Body of pancreas (tissue), 4 donors: Measurements from ENCODE around the gene ACLY. TPM values are rescaled to one million over a fixed set of nuclear protein-coding genes. Genes with fewer than 3 reads are reported as not detected.
A peak's percentile ranks its signal among the peaks of the same experiment; 100 is the strongest.
"Not testable (repeated sequence)": the region's sequence is repeated elsewhere in the genome, so short reads cannot be mapped to it uniquely, and the experiment has no call there.

Experiments used
- ATAC-seq: fragments of 150-250 bp; one replicate; pipeline ENCODE4 v1.9.1; 2016
- DNase-seq, 4 donors: peaks; one replicate each; pipeline ENCODE4 v3.0.0-alpha.2; 2019
- H3K27ac ChIP-seq, 4 donors: fragments of 200-600 bp; sonication (generic); 1 replicate in 3 of 4; 2 replicates in 1 of 4; pipeline versions ENCODE4 v1.5.1 to v1.6.1; 2016 to 2019; ENCODE audit warnings: mild to moderate bottlenecking in 1 of 4, mixed read lengths in 1 of 4, moderate library complexity in 1 of 4
- H3K27me3 ChIP-seq, 2 donors: fragments of 200-600 bp; sonication (generic); one replicate each; pipeline ENCODE4 v1.6.0; 2016; ENCODE audit warnings: mild to moderate bottlenecking in 1 of 2
- H3K36me3 ChIP-seq, 2 donors: fragments of 200-600 bp; sonication (generic); replicated peaks in 1 of 2; 2 replicates each; pipeline ENCODE4 v1.5.1; 2016; ENCODE audit warnings: low read depth in 2 of 2; ENCODE audit not compliant: insufficient read depth in 1 of 2
- H3K4me1 ChIP-seq: fragments of 200-600 bp; sonication (generic); one replicate; pipeline ENCODE4 v1.6.0; 2016
- H3K4me3 ChIP-seq, 2 donors: fragments of 200-600 bp; sonication (generic); 1 replicate in 1 of 2; 2 replicates in 1 of 2; pipeline ENCODE4 v1.5.1; 2016 to 2019
- H3K9me3 ChIP-seq, 3 donors: fragments of 200-600 bp; sonication (generic); 1 replicate in 2 of 3; 2 replicates in 1 of 3; pipeline ENCODE4 v1.5.1; 2016
- CTCF ChIP-seq, 7 experiments: fragments of 450-650 bp in 4 of 7; fragments of 200-600 bp in 3 of 7; sonication (generic) in 3 of 7; IDR thresholded peaks; one replicate each; pipeline ENCODE4 v1.5.1; 2016 to 2019; ENCODE audit warnings: antibody characterized with exemption in 7 of 7
- POLR2A ChIP-seq, 3 donors: fragments of 450-650 bp; IDR thresholded peaks; one replicate each; pipeline ENCODE4 v1.6.1; 2016; ENCODE audit warnings: antibody characterized with exemption in 3 of 3, mild to moderate bottlenecking in 2 of 3
- WGBS, 2 donors: methylation state at CpG; one replicate each; pipeline ENCODE4 v1.1.5; 2017; 5-methylcytosine and 5-hydroxymethylcytosine counted together
- intact Hi-C: fragments of 100-400 bp; cut with DNase I; formaldehyde crosslinking; loops from one replicate; pipeline ENCODE4 v1.15.1; 2023
- total RNA-seq, 2 donors: library from RNA; depleted of rRNA; stranded (reverse); fragments of >200 nt; gene quantifications; one replicate each; pipeline ENCODE4 v1.1.0, GENCODE V29; 2016

The ACLY gene
- total RNA-seq, 2 donors from 2014 or later = 39.2 to 59.0 TPM

GRCh38 chr17:41935641-41936040, 16.9 kb upstream of the ACLY start:
- Histone ChIP-seq H3K9me3 (no peaks in the 10 kb centered on the region), H3K36me3 (no peaks in the 10 kb centered on the region), H3K4me3 (no peak overlapping the region), H3K27me3 (no peaks in the 10 kb centered on the region), H3K4me1 (peaks cover 22% of the 10 kb centered on the region), H3K27ac (no peak overlapping the region)
- intact Hi-C loops = no loop called here
- TF ChIP-seq POLR2A (IDR thresholded peaks at IDR 0.05) (no peak), CTCF (IDR thresholded peaks at IDR 0.05) (no peak)
- DNase-seq (no peak), ATAC-seq (no peak)
- 92 to 95% methylated on average over 6 of the region's 6 CpGs for WGBS, 2 donors

- Histone ChIP-seq H3K27ac (no peak overlapping the region), H3K36me3 (no peaks in the 10 kb centered on the region), H3K4me1 (peaks cover 19% of the 10 kb centered on the region), H3K9me3 (no peaks in the 10 kb centered on the region), H3K4me3 (no peak overlapping the region), H3K27me3 (no peaks in the 10 kb centered on the region)
- intact Hi-C loops = no loop called here
- WGBS, 2 donors = 39 to 44% methylated on average over 2 of the region's 2 CpGs
- DNase-seq (no peak), ATAC-seq (no peak)
- TF ChIP-seq POLR2A (IDR thresholded peaks at IDR 0.05) (no peak), CTCF (IDR thresholded peaks at IDR 0.05) (no peak)
Measured at GRCh38 chr17:41932816-41933389, 14.2 kb upstream of the ACLY start.

- 75 to 95% methylated on average over 4 of the region's 4 CpGs for WGBS, 2 donors
- H3K4me1 ChIP-seq = peaks cover 11% of the 10 kb centered on the region
- intact Hi-C loops, H3K4me3 ChIP-seq, H3K27me3 ChIP-seq, ATAC-seq, H3K9me3 ChIP-seq, DNase-seq, H3K27ac ChIP-seq, H3K36me3 ChIP-seq: not testable (repeated sequence)
Measured at GRCh38 chr17:41931715-41932114, 13.0 kb upstream of the ACLY start.

- intact Hi-C loops, DNase-seq, H3K36me3 ChIP-seq, H3K9me3 ChIP-seq, H3K27me3 ChIP-seq, ATAC-seq: not testable (repeated sequence)
- Histone ChIP-seq H3K27ac (peak overlapping the region in 2 of 4 donors; percentile 78), H3K4me3 (peak overlapping the region in 1 of 2 donors; percentile 6), H3K4me1 (peaks cover 11% of the 10 kb centered on the region)
- WGBS, 2 donors = 28 to 34% methylated on average over 18 of the region's 18 CpGs
Measured at GRCh38 chr17:41930833-41931156, 12.0 kb upstream of the ACLY start.

GRCh38 chr17:41930009-41930832, 11.5 kb upstream of the ACLY start, which contains the start of gene ODAD4:
Gene ODAD4 (plus strand): TSS chr17:41930617. CDS start chr17:41930724, 107 bp downstream.
- peak; percentile 99 for ATAC-seq
- peak within 1 kb of the TSS; percentile 72 to 88 (median 78) for H3K27ac ChIP-seq
- DNase-seq = peak; percentile 97 to 99 (median 98)
- intact Hi-C loops = no loop called here
- 0 to 1% methylated on average over 39 to 43 of the region's 43 CpGs for WGBS, 2 donors
- H3K36me3 ChIP-seq = no peaks in the 10 kb centered on the region
- peak within 1 kb of the TSS; percentile 6 to 11 for H3K4me3 ChIP-seq
- H3K9me3 ChIP-seq = no peaks in the 10 kb centered on the region
- peak; percentile 27 to 92 (median 72) for TF ChIP-seq CTCF (IDR thresholded peaks at IDR 0.05)
- TF ChIP-seq POLR2A (IDR thresholded peaks at IDR 0.05) = peak; percentile 49 to 87 (median 85)
- H3K27me3 ChIP-seq = no peaks in the 10 kb centered on the region
- peaks cover 11% of the 10 kb centered on the region for H3K4me1 ChIP-seq
